ENCODE results near the gene OR6B2.

DNA sequence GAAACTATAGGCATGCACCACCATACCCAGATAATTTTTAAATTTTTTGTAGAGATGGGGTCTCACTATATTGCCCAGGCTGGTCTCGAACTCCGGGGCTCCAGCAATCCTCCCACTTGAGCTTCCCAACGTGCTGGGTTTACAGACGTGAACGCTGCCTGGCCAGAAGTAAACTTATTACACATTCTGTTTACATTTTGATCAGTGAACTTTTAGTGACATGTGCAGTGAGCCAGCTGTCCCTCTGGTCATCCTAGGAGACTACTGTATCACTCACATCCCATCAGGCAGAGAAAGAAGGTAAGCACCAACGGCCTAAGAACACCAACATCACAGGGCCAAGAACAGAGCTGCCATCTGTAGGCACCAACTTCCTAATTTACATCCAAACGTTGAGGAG, 27.2 kb downstream of the OR6B2 start:
- TF ChIP-seq, protein P1, sequence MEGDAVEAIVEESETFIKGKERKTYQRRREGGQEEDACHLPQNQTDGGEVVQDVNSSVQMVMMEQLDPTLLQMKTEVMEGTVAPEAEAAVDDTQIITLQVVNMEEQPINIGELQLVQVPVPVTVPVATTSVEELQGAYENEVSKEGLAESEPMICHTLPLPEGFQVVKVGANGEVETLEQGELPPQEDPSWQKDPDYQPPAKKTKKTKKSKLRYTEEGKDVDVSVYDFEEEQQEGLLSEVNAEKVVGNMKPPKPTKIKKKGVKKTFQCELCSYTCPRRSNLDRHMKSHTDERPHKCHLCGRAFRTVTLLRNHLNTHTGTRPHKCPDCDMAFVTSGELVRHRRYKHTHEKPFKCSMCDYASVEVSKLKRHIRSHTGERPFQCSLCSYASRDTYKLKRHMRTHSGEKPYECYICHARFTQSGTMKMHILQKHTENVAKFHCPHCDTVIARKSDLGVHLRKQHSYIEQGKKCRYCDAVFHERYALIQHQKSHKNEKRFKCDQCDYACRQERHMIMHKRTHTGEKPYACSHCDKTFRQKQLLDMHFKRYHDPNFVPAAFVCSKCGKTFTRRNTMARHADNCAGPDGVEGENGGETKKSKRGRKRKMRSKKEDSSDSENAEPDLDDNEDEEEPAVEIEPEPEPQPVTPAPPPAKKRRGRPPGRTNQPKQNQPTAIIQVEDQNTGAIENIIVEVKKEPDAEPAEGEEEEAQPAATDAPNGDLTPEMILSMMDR (IDR thresholded peaks at IDR 0.05; ENCODE audit: low read depth, low read length, missing input control) = no peak
- TF ChIP-seq EGR1 (IDR thresholded peaks at IDR 0.05; ENCODE audit: low read depth in 2 of 2) (no peak), SP1 (IDR thresholded peaks at IDR 0.05) (no peak), GABPA (IDR thresholded peaks at IDR 0.05 in 1 of 2, conservative IDR thresholded peaks at IDR 0.05 in 1 of 2) (no peak), RAD21 (IDR thresholded peaks at IDR 0.05) (no peak), FOXA1 (IDR thresholded peaks at IDR 0.05) (no peak), HNF4G (IDR thresholded peaks at IDR 0.05) (no peak), TAF1 (conservative IDR thresholded peaks at IDR 0.05) (no peak), YY1 (IDR thresholded peaks at IDR 0.05) (no peak), NR2F2 (IDR thresholded peaks at IDR 0.05) (no peak)
- TF ChIP-seq, protein P2, sequence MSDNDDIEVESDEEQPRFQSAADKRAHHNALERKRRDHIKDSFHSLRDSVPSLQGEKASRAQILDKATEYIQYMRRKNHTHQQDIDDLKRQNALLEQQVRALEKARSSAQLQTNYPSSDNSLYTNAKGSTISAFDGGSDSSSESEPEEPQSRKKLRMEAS (IDR thresholded peaks at IDR 0.05) = no peak
- TF ChIP-seq, protein P3, sequence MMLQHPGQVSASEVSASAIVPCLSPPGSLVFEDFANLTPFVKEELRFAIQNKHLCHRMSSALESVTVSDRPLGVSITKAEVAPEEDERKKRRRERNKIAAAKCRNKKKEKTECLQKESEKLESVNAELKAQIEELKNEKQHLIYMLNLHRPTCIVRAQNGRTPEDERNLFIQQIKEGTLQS (IDR thresholded peaks at IDR 0.05) = no peak
- TF ChIP-seq, protein P4, sequence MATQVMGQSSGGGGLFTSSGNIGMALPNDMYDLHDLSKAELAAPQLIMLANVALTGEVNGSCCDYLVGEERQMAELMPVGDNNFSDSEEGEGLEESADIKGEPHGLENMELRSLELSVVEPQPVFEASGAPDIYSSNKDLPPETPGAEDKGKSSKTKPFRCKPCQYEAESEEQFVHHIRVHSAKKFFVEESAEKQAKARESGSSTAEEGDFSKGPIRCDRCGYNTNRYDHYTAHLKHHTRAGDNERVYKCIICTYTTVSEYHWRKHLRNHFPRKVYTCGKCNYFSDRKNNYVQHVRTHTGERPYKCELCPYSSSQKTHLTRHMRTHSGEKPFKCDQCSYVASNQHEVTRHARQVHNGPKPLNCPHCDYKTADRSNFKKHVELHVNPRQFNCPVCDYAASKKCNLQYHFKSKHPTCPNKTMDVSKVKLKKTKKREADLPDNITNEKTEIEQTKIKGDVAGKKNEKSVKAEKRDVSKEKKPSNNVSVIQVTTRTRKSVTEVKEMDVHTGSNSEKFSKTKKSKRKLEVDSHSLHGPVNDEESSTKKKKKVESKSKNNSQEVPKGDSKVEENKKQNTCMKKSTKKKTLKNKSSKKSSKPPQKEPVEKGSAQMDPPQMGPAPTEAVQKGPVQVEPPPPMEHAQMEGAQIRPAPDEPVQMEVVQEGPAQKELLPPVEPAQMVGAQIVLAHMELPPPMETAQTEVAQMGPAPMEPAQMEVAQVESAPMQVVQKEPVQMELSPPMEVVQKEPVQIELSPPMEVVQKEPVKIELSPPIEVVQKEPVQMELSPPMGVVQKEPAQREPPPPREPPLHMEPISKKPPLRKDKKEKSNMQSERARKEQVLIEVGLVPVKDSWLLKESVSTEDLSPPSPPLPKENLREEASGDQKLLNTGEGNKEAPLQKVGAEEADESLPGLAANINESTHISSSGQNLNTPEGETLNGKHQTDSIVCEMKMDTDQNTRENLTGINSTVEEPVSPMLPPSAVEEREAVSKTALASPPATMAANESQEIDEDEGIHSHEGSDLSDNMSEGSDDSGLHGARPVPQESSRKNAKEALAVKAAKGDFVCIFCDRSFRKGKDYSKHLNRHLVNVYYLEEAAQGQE (IDR thresholded peaks at IDR 0.05) = no peak
- TF ChIP-seq, protein P5, sequence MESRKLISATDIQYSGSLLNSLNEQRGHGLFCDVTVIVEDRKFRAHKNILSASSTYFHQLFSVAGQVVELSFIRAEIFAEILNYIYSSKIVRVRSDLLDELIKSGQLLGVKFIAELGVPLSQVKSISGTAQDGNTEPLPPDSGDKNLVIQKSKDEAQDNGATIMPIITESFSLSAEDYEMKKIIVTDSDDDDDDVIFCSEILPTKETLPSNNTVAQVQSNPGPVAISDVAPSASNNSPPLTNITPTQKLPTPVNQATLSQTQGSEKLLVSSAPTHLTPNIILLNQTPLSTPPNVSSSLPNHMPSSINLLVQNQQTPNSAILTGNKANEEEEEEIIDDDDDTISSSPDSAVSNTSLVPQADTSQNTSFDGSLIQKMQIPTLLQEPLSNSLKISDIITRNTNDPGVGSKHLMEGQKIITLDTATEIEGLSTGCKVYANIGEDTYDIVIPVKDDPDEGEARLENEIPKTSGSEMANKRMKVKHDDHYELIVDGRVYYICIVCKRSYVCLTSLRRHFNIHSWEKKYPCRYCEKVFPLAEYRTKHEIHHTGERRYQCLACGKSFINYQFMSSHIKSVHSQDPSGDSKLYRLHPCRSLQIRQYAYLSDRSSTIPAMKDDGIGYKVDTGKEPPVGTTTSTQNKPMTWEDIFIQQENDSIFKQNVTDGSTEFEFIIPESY (IDR thresholded peaks at IDR 0.05) = no peak

Measured in liver (tissue), 3 donors.